SJCRH30 (cell line): ENCODE data around the gene TAS1R3. TPM values are rescaled to one million over a fixed set of nuclear protein-coding genes. Genes with fewer than 3 reads are reported as not detected.
A peak's percentile ranks its signal among the peaks of the same experiment; 100 is the strongest.

ENCODE experiments used
- DNase-seq, 2 experiments: peaks; one replicate each; pipeline ENCODE4 v3.0.0-alpha.2; 2015 to 2020
- H3K27ac ChIP-seq: fragments of 250-450 bp; sonication (Bioruptor Pico); 2 replicates; pipeline ENCODE4 v1.5.1; 2020; ENCODE audit warnings: mild to moderate bottlenecking, moderate library complexity
- H3K27me3 ChIP-seq: fragments of 250-450 bp; sonication (Bioruptor Pico); 2 replicates; pipeline ENCODE4 v1.5.1; 2020; ENCODE audit warnings: mild to moderate bottlenecking, moderate library complexity
- H3K36me3 ChIP-seq: fragments of 250-450 bp; sonication (Bioruptor Pico); 2 replicates; pipeline ENCODE4 v1.5.1; 2020; ENCODE audit warnings: mild to moderate bottlenecking, moderate library complexity
- H3K4me1 ChIP-seq: fragments of 250-450 bp; sonication (Bioruptor Pico); 2 replicates; pipeline ENCODE4 v1.5.1; 2020; ENCODE audit warnings: mild to moderate bottlenecking, moderate library complexity
- H3K4me3 ChIP-seq: fragments of 250-450 bp; sonication (Bioruptor Pico); 2 replicates; pipeline ENCODE4 v1.5.1; 2020; ENCODE audit warnings: mild to moderate bottlenecking, moderate library complexity
- H3K9me3 ChIP-seq: fragments of 250-450 bp; sonication (Bioruptor Pico); replicated peaks from 2 replicates; pipeline ENCODE4 v1.5.1; 2020; ENCODE audit warnings: mild to moderate bottlenecking, moderate library complexity
- total RNA-seq: library from RNA; depleted of rRNA; stranded (reverse); fragments of >200 nt; shearing (Covaris generic); gene quantifications from 2 replicates; pipeline ENCODE4 v1.2.3, GENCODE V29; 2014

TAS1R3 gene
- total RNA-seq, 1 experiment from 2014 or later = 0.47 TPM

- Histone ChIP-seq H3K27ac (no peak overlapping the region), H3K4me3 (no peak overlapping the region), H3K9me3 (no peaks in the 10 kb centered on the region), H3K4me1 (peaks cover 34% of the 10 kb centered on the region), H3K36me3 (no peaks in the 10 kb centered on the region), H3K27me3 (no peaks in the 10 kb centered on the region)
- DNase-seq = no peak
These were observed 28.1 kb upstream of the TAS1R3 start for GRCh38 chr1:1302951-1303509.

- Histone ChIP-seq H3K27me3 (no peaks in the 10 kb centered on the region), H3K36me3 (no peaks in the 10 kb centered on the region), H3K9me3 (no peaks in the 10 kb centered on the region), H3K4me3 (no peak overlapping the region), H3K27ac (no peak overlapping the region), H3K4me1 (peaks cover 29% of the 10 kb centered on the region)
- no peak for DNase-seq
These were observed 27.3 kb upstream of the TAS1R3 start for GRCh38 chr1:1303736-1304135.

- H3K27ac ChIP-seq = peak overlapping the region; percentile 76
- no peaks in the 10 kb centered on the region for H3K9me3 ChIP-seq
- H3K4me3 ChIP-seq = peak overlapping the region; percentile 79
- peaks cover 24% of the 10 kb centered on the region for H3K4me1 ChIP-seq
- DNase-seq = peak; percentile 96 to 97
- peaks cover 3% of the 10 kb centered on the region; the same call in 1 of the 2 replicates for H3K36me3 ChIP-seq
- no peaks in the 10 kb centered on the region for H3K27me3 ChIP-seq
These were observed 26.5 kb upstream of the TAS1R3 start for GRCh38 chr1:1304331-1305299.

GRCh38 chr1:1305300-1306069 lies 25.6 kb upstream of the TAS1R3 start:
- peak; percentile 91 to 93 for DNase-seq
- H3K27me3 ChIP-seq = no peaks in the 10 kb centered on the region
- peaks cover 11% of the 10 kb centered on the region; the same call in 1 of the 2 replicates for H3K36me3 ChIP-seq
- peaks cover 24% of the 10 kb centered on the region for H3K4me1 ChIP-seq
- H3K9me3 ChIP-seq = no peaks in the 10 kb centered on the region
- H3K27ac ChIP-seq = peak overlapping the region; percentile 76
- peak overlapping the region; percentile 79 for H3K4me3 ChIP-seq

- Histone ChIP-seq H3K36me3 (peaks cover 12% of the 10 kb centered on the region; the same call in 1 of the 2 replicates), H3K27ac (peak overlapping the region; percentile 76), H3K4me3 (peak overlapping the region; percentile 79), H3K9me3 (no peaks in the 10 kb centered on the region), H3K27me3 (no peaks in the 10 kb centered on the region), H3K4me1 (peaks cover 24% of the 10 kb centered on the region)
- DNase-seq = peak; percentile 73 to 77
These were observed 24.9 kb upstream of the TAS1R3 start for GRCh38 chr1:1306070-1306660.

- Histone ChIP-seq H3K36me3 (peaks cover 18% of the 10 kb centered on the region), H3K4me3 (peak overlapping the region; percentile 79), H3K4me1 (peaks cover 24% of the 10 kb centered on the region), H3K27ac (no peak overlapping the region; the same call in 1 of the 2 replicates), H3K27me3 (no peaks in the 10 kb centered on the region), H3K9me3 (no peaks in the 10 kb centered on the region)
- DNase-seq = no peak
These were observed 24.3 kb upstream of the TAS1R3 start for GRCh38 chr1:1306661-1307260.

GRCh38 chr1:1307261-1307922 lies 23.7 kb upstream of the TAS1R3 start:
- no peaks in the 10 kb centered on the region for H3K27me3 ChIP-seq
- no peaks in the 10 kb centered on the region for H3K9me3 ChIP-seq
- H3K4me3 ChIP-seq = peak overlapping the region; percentile 79
- H3K36me3 ChIP-seq = peaks cover 22% of the 10 kb centered on the region
- no peak overlapping the region; the same call in 1 of the 2 replicates for H3K27ac ChIP-seq
- DNase-seq = peak; percentile 47
- H3K4me1 ChIP-seq = peaks cover 24% of the 10 kb centered on the region

- peaks cover 29% of the 10 kb centered on the region for H3K36me3 ChIP-seq
- DNase-seq = peak; percentile 90 to 95
These were observed 22.9 kb upstream of the TAS1R3 start, which contains the start of the genes ACAP3 and PUSL1 for GRCh38 chr1:1307923-1308755. Gene ACAP3, minus strand, starts transcription at chr1:1307930. Its CDS starts 115 bp downstream, at chr1:1307815. Gene PUSL1, plus strand, starts transcription at chr1:1308597. Its CDS starts 47 bp downstream, at chr1:1308644.

GRCh38 chr1:1308756-1309250 lies 22.3 kb upstream of the TAS1R3 start:
- peaks cover 23% of the 10 kb centered on the region for H3K4me1 ChIP-seq
- H3K27me3 ChIP-seq = no peaks in the 10 kb centered on the region
- H3K4me3 ChIP-seq = peak overlapping the region; percentile 79
- H3K27ac ChIP-seq = peak overlapping the region; percentile 54
- no peaks in the 10 kb centered on the region for H3K9me3 ChIP-seq
- H3K36me3 ChIP-seq = peaks cover 36% of the 10 kb centered on the region
- DNase-seq = no peak

More at GRCh38 chr1:1307923-1308755, 22.9 kb upstream of the TAS1R3 start, which contains the start of the genes ACAP3 and PUSL1:
- no peaks in the 10 kb centered on the region for H3K9me3 ChIP-seq
- H3K4me1 ChIP-seq = peaks cover 24% of the 10 kb centered on the region
- no peaks in the 10 kb centered on the region for H3K27me3 ChIP-seq
- peak within 1 kb of the TSS; percentile 79 for H3K4me3 ChIP-seq
- H3K27ac ChIP-seq = peak within 1 kb of the TSS; percentile 74

GRCh38 chr1:1309251-1310108 lies 21.6 kb upstream of the TAS1R3 start:
- no peaks in the 10 kb centered on the region for H3K27me3 ChIP-seq
- no peak overlapping the region for H3K27ac ChIP-seq
- peaks cover 42% of the 10 kb centered on the region for H3K36me3 ChIP-seq
- peaks cover 18% of the 10 kb centered on the region for H3K4me1 ChIP-seq
- DNase-seq = no peak
- H3K9me3 ChIP-seq = no peaks in the 10 kb centered on the region
- peak overlapping the region; percentile 79 for H3K4me3 ChIP-seq

GRCh38 chr1:1310109-1310385 lies 21.0 kb upstream of the TAS1R3 start:
- no peak for DNase-seq
- Histone ChIP-seq H3K27ac (no peak overlapping the region), H3K9me3 (no peaks in the 10 kb centered on the region), H3K36me3 (peaks cover 48% of the 10 kb centered on the region), H3K4me3 (no peak overlapping the region), H3K4me1 (peaks cover 17% of the 10 kb centered on the region), H3K27me3 (no peaks in the 10 kb centered on the region)

- H3K4me1 ChIP-seq = peaks cover 13% of the 10 kb centered on the region
- no peak overlapping the region for H3K4me3 ChIP-seq
- H3K27me3 ChIP-seq = no peaks in the 10 kb centered on the region
- no peak overlapping the region for H3K27ac ChIP-seq
- no peak for DNase-seq
- H3K9me3 ChIP-seq = no peaks in the 10 kb centered on the region
- peaks cover 51% of the 10 kb centered on the region for H3K36me3 ChIP-seq
These were observed 20.5 kb upstream of the TAS1R3 start for GRCh38 chr1:1310476-1311053.
